K562 (cell line): ENCODE measurements around the gene ESRRG.

ENCODE experiments used
- CEBPB ChIP-seq: fragments of 450-650 bp; IDR thresholded peaks from 2 replicates; pipeline ENCODE4 v1.6.1; 2016; ENCODE audit warnings: missing genetic modification characterization, missing compliant biosample characterization
- CTCF ChIP-seq, 3 experiments: IDR thresholded peaks in 2 of 3; conservative IDR thresholded peaks in 1 of 3; 2 replicates each; pipeline ENCODE4 v1.5.1; 2011 to 2012; ENCODE audit warnings: low read length in 3 of 3, mild to moderate bottlenecking in 3 of 3, control low read depth in 2 of 3, improper control_type of control experiment in 1 of 3, inconsistent platforms in 1 of 3, low read depth in 1 of 3, mixed read lengths in 1 of 3, moderate library complexity in 1 of 3; ENCODE audit not compliant: insufficient read depth in 2 of 3
- JUN ChIP-seq, 2 experiments: sonication (generic) in 1 of 2; formaldehyde crosslinking in 1 of 2; IDR thresholded peaks; 2 replicates each; pipeline versions ENCODE4 v1.6.1 to v1.8.0; 2012 to 2022; ENCODE audit warnings: borderline replicate concordance in 2 of 2, mild to moderate bottlenecking in 2 of 2, improper control_type of control experiment in 1 of 2, low read depth in 1 of 2, low read length in 1 of 2, missing genetic modification reagents in 1 of 2
- KDM1A ChIP-seq, 2 experiments: fragments of 450-650 bp; IDR thresholded peaks; 2 replicates each; pipeline ENCODE4 v1.6.1; 2016; ENCODE audit warnings: mild to moderate bottlenecking in 2 of 2
- MAX ChIP-seq: sonication (generic); formaldehyde crosslinking; IDR thresholded peaks from 2 replicates; pipeline ENCODE4 v1.9.0; 2022; ENCODE audit warnings: mild to moderate bottlenecking, missing genetic modification reagents
- NEUROD1 ChIP-seq: fragments of 150-350 bp; IDR thresholded peaks from 2 replicates; pipeline ENCODE4 v1.6.1; 2014; ENCODE audit warnings: borderline replicate concordance, low read length, low read depth; ENCODE audit not compliant: partially characterized antibody
- POLR2A ChIP-seq: fragments of 450-650 bp; conservative IDR thresholded peaks from 2 replicates; pipeline ENCODE4 v1.6.1; 2016
- POLR2AphosphoS2 ChIP-seq: IDR thresholded peaks from 2 replicates; pipeline ENCODE4 v1.6.1; 2012; ENCODE audit warnings: low read length, improper control_type of control experiment
- PRDM10 ChIP-seq: fragments of 450-650 bp; IDR thresholded peaks from 2 replicates; pipeline ENCODE4 v1.6.1; 2018; ENCODE audit not compliant: partially characterized antibody
- SIRT6 ChIP-seq: IDR thresholded peaks from one replicate; pipeline ENCODE4 v1.6.1; 2012; ENCODE audit warnings: low read depth, mild to moderate bottlenecking, control low read depth, inconsistent platforms, low read length, moderate library complexity
- ZNF12 ChIP-seq: sonication (generic); formaldehyde crosslinking; IDR thresholded peaks from 2 replicates; pipeline ENCODE4 v1.4.0; 2020; ENCODE audit warnings: mild to moderate bottlenecking, missing genetic modification reagents

- TF ChIP-seq ZNF12 (no peak), KDM1A (IDR thresholded peaks at IDR 0.05) (no peak), MAX (CRISPR knock-in tag) (no peak), POLR2A (no peak), POLR2AphosphoS2 (no peak), SIRT6 (no peak), CEBPB (tag) (no peak), NEUROD1 (no peak), CTCF (IDR thresholded peaks at IDR 0.05 in 2 of 3, conservative IDR thresholded peaks at IDR 0.05 in 1 of 3; ENCODE audit: insufficient read depth in 2 of 3, low read depth in 1 of 3, low read length in 3 of 3) (no peak), JUN (IDR thresholded peaks at IDR 0.05; ENCODE audit: borderline replicate concordance, low read depth, low read length) (no peak), JUN (CRISPR knock-in tag; IDR thresholded peaks at IDR 0.05; ENCODE audit: borderline replicate concordance) (no peak), PRDM10 (no peak)
These were observed 22.4 kb downstream of the ESRRG start for GRCh38 chr1:216700779-216701178.
